WTC11 (cell line): Measurements from ENCODE around the gene LGALS12. TPM values are rescaled to one million over a fixed set of nuclear protein-coding genes. Genes with fewer than 3 reads are reported as not detected.

Experiments used
- ATAC-seq: fragments of 200-7000 bp; cut with Tn5 transposase; 2 replicates; pipeline ENCODE4 v1.10.0; 2021; ENCODE audit warnings: mild to moderate bottlenecking, moderate library complexity
- CTCF ChIA-PET: fragments of 300-600 bp; sonication (Branson Sonifier 250); formaldehyde crosslinking; loops from one replicate; lab custom pipeline; 2021; ENCODE audit warnings: antibody characterized with exemption; lab: Charles Lee
- POLR2A ChIA-PET: fragments of 350-600 bp; sonication (Branson Sonifier 250); formaldehyde crosslinking; loops from one replicate; lab custom pipeline; 2021; ENCODE audit warnings: antibody characterized with exemption; lab: Charles Lee
- DNase-seq: peaks from one replicate; pipeline ENCODE4 v3.0.0; 2021; ENCODE audit warnings: low spot score
- H3K27ac Mint-ChIP-seq: 2 replicates; pipeline ENCODE4 v1.8.0; 2021; ENCODE audit warnings: mixed read lengths
- H3K27me3 Mint-ChIP-seq: 2 replicates; pipeline ENCODE4 v1.8.0; 2021; ENCODE audit warnings: low read depth, mild to moderate bottlenecking, moderate library complexity, mixed read lengths
- H3K36me3 Mint-ChIP-seq: 2 replicates; pipeline ENCODE4 v1.8.0; 2021; ENCODE audit warnings: mixed read lengths
- H3K4me1 Mint-ChIP-seq: 2 replicates; pipeline ENCODE4 v1.8.0; 2022; ENCODE audit warnings: mixed read lengths
- H3K4me3 Mint-ChIP-seq: 2 replicates; pipeline ENCODE4 v1.8.0; 2021; ENCODE audit warnings: mild to moderate bottlenecking, moderate library complexity, mixed read lengths
- H3K9me3 Mint-ChIP-seq: 2 replicates; pipeline ENCODE4 v1.8.0; 2021; ENCODE audit warnings: mixed read lengths
- ATF1 ChIP-seq: sonication (generic); formaldehyde crosslinking; IDR thresholded peaks from 2 replicates; pipeline ENCODE4 v1.8.1; 2023; ENCODE audit warnings: mild to moderate bottlenecking, moderate library complexity, missing genetic modification reagents
- EMX1 ChIP-seq: fragments of 250-450 bp; sonication (Bioruptor Pico); IDR thresholded peaks from 2 replicates; pipeline ENCODE4 v1.8.0; 2021; ENCODE audit warnings: mild to moderate bottlenecking
- ETV6 ChIP-seq: sonication (generic); formaldehyde crosslinking; IDR thresholded peaks from 2 replicates; pipeline ENCODE4 v1.8.1; 2022; ENCODE audit warnings: mild to moderate bottlenecking, missing genetic modification reagents
- JAZF1 ChIP-seq: fragments of 250-450 bp; sonication (Bioruptor Pico); IDR thresholded peaks from 2 replicates; pipeline ENCODE4 v1.9.0; 2021; ENCODE audit warnings: moderate library complexity, mild to moderate bottlenecking, inconsistent platforms
- NFATC4 ChIP-seq: fragments of 250-450 bp; sonication (Bioruptor Pico); IDR thresholded peaks from 2 replicates; pipeline ENCODE4 v1.9.0; 2021; ENCODE audit warnings: mild to moderate bottlenecking
- NFE2L1 ChIP-seq: sonication (generic); formaldehyde crosslinking; IDR thresholded peaks from 2 replicates; pipeline ENCODE4 v1.8.1; 2023; ENCODE audit warnings: missing genetic modification reagents
- NR2C2 ChIP-seq: sonication (generic); formaldehyde crosslinking; IDR thresholded peaks from 2 replicates; pipeline ENCODE4 v1.8.0; 2022; ENCODE audit warnings: mild to moderate bottlenecking, missing genetic modification reagents
- OVOL2 ChIP-seq: fragments of 250-450 bp; sonication (Bioruptor Pico); IDR thresholded peaks from 2 replicates; pipeline ENCODE4 v1.9.0; 2021; ENCODE audit warnings: mild to moderate bottlenecking, borderline replicate concordance
- SMAD3 ChIP-seq: sonication (generic); formaldehyde crosslinking; IDR thresholded peaks from 2 replicates; pipeline ENCODE4 v1.8.0; 2022; ENCODE audit warnings: missing genetic modification reagents, mild to moderate bottlenecking, borderline replicate concordance
- ZNF416 ChIP-seq: fragments of 250-450 bp; sonication (Bioruptor Pico); IDR thresholded peaks from 2 replicates; pipeline ENCODE4 v1.9.0; 2021; ENCODE audit warnings: mild to moderate bottlenecking, inconsistent platforms
- ZNF532 ChIP-seq: fragments of 250-450 bp; sonication (Bioruptor Pico); IDR thresholded peaks from 2 replicates; pipeline ENCODE4 v1.9.0; 2021; ENCODE audit warnings: mild to moderate bottlenecking, borderline replicate concordance
- total RNA-seq: library from RNA; stranded (reverse); gene quantifications from 3 replicates; pipeline ENCODE4 v1.2.3, GENCODE V29; 2021
- TF ChIP-seq, protein P1 (sequence below): sonication (generic); formaldehyde crosslinking; IDR thresholded peaks from 2 replicates; pipeline ENCODE4 v1.8.1; 2023; ENCODE audit warnings: mild to moderate bottlenecking, missing genetic modification reagents, borderline replicate concordance
- TF ChIP-seq, protein P2 (sequence below): sonication (generic); formaldehyde crosslinking; IDR thresholded peaks from 2 replicates; pipeline ENCODE4 v1.8.0; 2023; ENCODE audit warnings: missing genetic modification reagents
- TF ChIP-seq, protein P3 (sequence below): fragments of 200-600 bp; IDR thresholded peaks from 2 replicates; pipeline ENCODE4 v1.8.0; 2022; ENCODE audit warnings: antibody characterized with exemption
- TF ChIP-seq, protein P4 (sequence below): sonication (generic); formaldehyde crosslinking; IDR thresholded peaks from 2 replicates; pipeline ENCODE4 v1.8.1; 2022; ENCODE audit warnings: mild to moderate bottlenecking, moderate library complexity, missing genetic modification reagents
- TF ChIP-seq, protein P5 (sequence below): sonication (generic); formaldehyde crosslinking; IDR thresholded peaks from 2 replicates; pipeline ENCODE4 v1.8.1; 2023; ENCODE audit warnings: mild to moderate bottlenecking, missing genetic modification reagents

The LGALS12 gene
- total RNA-seq, 1 experiment from 2014 or later: 1.4 TPM

- TF ChIP-seq, protein P1, sequence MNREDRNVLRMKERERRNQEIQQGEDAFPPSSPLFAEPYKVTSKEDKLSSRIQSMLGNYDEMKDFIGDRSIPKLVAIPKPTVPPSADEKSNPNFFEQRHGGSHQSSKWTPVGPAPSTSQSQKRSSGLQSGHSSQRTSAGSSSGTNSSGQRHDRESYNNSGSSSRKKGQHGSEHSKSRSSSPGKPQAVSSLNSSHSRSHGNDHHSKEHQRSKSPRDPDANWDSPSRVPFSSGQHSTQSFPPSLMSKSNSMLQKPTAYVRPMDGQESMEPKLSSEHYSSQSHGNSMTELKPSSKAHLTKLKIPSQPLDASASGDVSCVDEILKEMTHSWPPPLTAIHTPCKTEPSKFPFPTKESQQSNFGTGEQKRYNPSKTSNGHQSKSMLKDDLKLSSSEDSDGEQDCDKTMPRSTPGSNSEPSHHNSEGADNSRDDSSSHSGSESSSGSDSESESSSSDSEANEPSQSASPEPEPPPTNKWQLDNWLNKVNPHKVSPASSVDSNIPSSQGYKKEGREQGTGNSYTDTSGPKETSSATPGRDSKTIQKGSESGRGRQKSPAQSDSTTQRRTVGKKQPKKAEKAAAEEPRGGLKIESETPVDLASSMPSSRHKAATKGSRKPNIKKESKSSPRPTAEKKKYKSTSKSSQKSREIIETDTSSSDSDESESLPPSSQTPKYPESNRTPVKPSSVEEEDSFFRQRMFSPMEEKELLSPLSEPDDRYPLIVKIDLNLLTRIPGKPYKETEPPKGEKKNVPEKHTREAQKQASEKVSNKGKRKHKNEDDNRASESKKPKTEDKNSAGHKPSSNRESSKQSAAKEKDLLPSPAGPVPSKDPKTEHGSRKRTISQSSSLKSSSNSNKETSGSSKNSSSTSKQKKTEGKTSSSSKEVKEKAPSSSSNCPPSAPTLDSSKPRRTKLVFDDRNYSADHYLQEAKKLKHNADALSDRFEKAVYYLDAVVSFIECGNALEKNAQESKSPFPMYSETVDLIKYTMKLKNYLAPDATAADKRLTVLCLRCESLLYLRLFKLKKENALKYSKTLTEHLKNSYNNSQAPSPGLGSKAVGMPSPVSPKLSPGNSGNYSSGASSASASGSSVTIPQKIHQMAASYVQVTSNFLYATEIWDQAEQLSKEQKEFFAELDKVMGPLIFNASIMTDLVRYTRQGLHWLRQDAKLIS: no peak
- no peak for TF ChIP-seq NFATC4 (CRISPR knock-in tag)
These were observed 29.3 kb upstream of the LGALS12 start (continued) for GRCh38 chr11:63476618-63477017.

DNA sequence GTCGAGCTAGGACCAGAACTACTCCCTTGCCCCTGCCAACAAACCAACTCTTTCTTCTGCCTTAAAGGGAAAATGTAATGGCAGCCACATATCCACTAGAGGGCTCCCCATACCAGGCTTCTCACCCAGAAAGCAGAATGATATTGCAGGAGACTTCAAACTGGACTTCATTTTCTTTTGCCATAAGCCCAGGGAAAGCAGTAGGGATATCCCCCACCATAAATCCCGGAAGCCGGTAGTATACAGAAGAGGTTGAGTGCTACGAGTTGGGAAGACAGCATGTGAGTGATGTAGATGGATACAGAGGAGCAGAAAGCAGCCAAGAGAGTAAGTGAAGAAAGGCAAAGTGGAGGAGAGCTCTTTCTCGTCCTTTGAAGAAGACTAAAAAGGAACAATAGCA lies 27.0 kb upstream of the LGALS12 start:
- Mint-ChIP-seq H3K36me3 (peaks cover 42% of the 10 kb centered on the region), H3K4me3 (no peak overlapping the region), H3K9me3 (peaks cover 38% of the 10 kb centered on the region), H3K27ac (no peak overlapping the region), H3K27me3 (no peaks in the 10 kb centered on the region; the same call in 1 of the 2 replicates), H3K4me1 (peaks cover 14% of the 10 kb centered on the region)
- POLR2A ChIA-PET: interaction anchor here (0.6 kb wide), 1 partner anchor 256 kb away, joined by 3 read pairs; no protein-coding TSS in a partner anchor
- CTCF ChIA-PET: interaction anchor here (0.6 to 4.4 kb wide), 33 partner anchors 9 to 595 kb away, joined by 3 to 92 read pairs (median 5); partner anchors contain the start of genes LGALS12, PLAAT3 and PLAAT5
- DNase-seq: peak; percentile 36
- peak; percentile 93 for ATAC-seq
- no peak for TF ChIP-seq ATF1 (CRISPR knock-in tag)
- no peak for TF ChIP-seq NFE2L1 (CRISPR knock-in tag)
- TF ChIP-seq, protein P2, sequence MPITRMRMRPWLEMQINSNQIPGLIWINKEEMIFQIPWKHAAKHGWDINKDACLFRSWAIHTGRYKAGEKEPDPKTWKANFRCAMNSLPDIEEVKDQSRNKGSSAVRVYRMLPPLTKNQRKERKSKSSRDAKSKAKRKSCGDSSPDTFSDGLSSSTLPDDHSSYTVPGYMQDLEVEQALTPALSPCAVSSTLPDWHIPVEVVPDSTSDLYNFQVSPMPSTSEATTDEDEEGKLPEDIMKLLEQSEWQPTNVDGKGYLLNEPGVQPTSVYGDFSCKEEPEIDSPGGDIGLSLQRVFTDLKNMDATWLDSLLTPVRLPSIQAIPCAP: no peak
- TF ChIP-seq, protein P3, sequence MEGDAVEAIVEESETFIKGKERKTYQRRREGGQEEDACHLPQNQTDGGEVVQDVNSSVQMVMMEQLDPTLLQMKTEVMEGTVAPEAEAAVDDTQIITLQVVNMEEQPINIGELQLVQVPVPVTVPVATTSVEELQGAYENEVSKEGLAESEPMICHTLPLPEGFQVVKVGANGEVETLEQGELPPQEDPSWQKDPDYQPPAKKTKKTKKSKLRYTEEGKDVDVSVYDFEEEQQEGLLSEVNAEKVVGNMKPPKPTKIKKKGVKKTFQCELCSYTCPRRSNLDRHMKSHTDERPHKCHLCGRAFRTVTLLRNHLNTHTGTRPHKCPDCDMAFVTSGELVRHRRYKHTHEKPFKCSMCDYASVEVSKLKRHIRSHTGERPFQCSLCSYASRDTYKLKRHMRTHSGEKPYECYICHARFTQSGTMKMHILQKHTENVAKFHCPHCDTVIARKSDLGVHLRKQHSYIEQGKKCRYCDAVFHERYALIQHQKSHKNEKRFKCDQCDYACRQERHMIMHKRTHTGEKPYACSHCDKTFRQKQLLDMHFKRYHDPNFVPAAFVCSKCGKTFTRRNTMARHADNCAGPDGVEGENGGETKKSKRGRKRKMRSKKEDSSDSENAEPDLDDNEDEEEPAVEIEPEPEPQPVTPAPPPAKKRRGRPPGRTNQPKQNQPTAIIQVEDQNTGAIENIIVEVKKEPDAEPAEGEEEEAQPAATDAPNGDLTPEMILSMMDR: peak; percentile 73
- TF ChIP-seq NR2C2 (CRISPR knock-in tag): no peak
- no peak for TF ChIP-seq OVOL2 (CRISPR knock-in tag)
- 0 out of 2 replicates have a peak, but pooled peaks have one; percentile 53 for TF ChIP-seq ETV6 (CRISPR knock-in tag)

DNA sequence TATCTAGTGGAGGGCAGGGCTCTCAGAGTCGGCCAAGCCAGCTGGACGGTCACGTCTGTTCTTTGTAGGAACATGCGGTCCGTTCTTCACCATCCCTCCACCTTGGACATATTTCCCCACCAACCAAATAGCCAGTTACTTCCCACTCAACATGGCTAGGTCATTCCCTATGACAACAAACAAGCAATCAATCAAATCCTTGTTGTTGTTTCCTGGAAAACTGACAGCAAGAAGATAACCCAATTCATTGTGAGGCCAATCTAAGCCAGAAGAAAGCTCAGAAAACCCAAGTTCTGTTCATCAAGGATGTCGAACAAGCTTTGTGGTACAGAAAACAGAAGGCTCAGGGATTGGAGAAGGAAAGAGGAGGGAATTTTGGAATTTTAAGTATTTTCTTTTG lies 25.8 kb upstream of the LGALS12 start:
- peaks cover 54% of the 10 kb centered on the region for H3K36me3 Mint-ChIP-seq
- no peak overlapping the region for H3K4me3 Mint-ChIP-seq
- CTCF ChIA-PET: interaction anchor here (1.3 to 4.4 kb wide), 11 partner anchors 10 to 444 kb away, joined by 3 to 92 read pairs (median 9); partner anchors contain the start of genes LGALS12, PLAAT3 and PLAAT5
- no peak for DNase-seq
- no peak overlapping the region for H3K27ac Mint-ChIP-seq
- POLR2A ChIA-PET: interaction anchor here (0.7 to 1.3 kb wide), 2 partner anchors 12 to 933 kb away, joined by 3 to 4 read pairs; partner anchors contain the start of genes AHNAK and PLAAT5
- peaks cover 14% of the 10 kb centered on the region for H3K4me1 Mint-ChIP-seq
- no peak for ATAC-seq
- H3K9me3 Mint-ChIP-seq: peaks cover 49% of the 10 kb centered on the region
- no peaks in the 10 kb centered on the region; the same call in 1 of the 2 replicates for H3K27me3 Mint-ChIP-seq
- TF ChIP-seq, protein P4, sequence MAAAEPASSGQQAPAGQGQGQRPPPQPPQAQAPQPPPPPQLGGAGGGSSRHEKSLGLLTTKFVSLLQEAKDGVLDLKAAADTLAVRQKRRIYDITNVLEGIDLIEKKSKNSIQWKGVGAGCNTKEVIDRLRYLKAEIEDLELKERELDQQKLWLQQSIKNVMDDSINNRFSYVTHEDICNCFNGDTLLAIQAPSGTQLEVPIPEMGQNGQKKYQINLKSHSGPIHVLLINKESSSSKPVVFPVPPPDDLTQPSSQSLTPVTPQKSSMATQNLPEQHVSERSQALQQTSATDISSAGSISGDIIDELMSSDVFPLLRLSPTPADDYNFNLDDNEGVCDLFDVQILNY (CRISPR knock-in tag): no peak
- TF ChIP-seq EMX1 (CRISPR knock-in tag): no peak
- no peak for TF ChIP-seq JAZF1 (CRISPR knock-in tag)
- TF ChIP-seq ZNF532 (CRISPR knock-in tag): no peak
- TF ChIP-seq, protein P3: no peak
- TF ChIP-seq, protein P5, sequence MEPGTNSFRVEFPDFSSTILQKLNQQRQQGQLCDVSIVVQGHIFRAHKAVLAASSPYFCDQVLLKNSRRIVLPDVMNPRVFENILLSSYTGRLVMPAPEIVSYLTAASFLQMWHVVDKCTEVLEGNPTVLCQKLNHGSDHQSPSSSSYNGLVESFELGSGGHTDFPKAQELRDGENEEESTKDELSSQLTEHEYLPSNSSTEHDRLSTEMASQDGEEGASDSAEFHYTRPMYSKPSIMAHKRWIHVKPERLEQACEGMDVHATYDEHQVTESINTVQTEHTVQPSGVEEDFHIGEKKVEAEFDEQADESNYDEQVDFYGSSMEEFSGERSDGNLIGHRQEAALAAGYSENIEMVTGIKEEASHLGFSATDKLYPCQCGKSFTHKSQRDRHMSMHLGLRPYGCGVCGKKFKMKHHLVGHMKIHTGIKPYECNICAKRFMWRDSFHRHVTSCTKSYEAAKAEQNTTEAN (CRISPR knock-in tag): no peak
- no peak for TF ChIP-seq SMAD3 (CRISPR knock-in tag)
- no peak for TF ChIP-seq ZNF416
